GM12878 (cell line): ENCODE measurements around the gene FBXL16. TPM values are rescaled to one million over a fixed set of nuclear protein-coding genes. Genes with fewer than 3 reads are reported as not detected.
A peak's percentile ranks its signal among the peaks of the same experiment; 100 is the strongest.

Source experiments
- EP300 ChIP-seq, 2 experiments: fragments of 150-350 bp in 1 of 2; IDR thresholded peaks; 2 replicates each; pipeline ENCODE4 v1.6.1; 2011 to 2012; ENCODE audit warnings: low read depth in 2 of 2, low read length in 2 of 2, borderline replicate concordance in 1 of 2, improper control_type of control experiment in 1 of 2, inconsistent platforms in 1 of 2; ENCODE audit not compliant: control insufficient read depth in 1 of 2
- FOXM1 ChIP-seq: IDR thresholded peaks from 2 replicates; pipeline ENCODE4 v1.6.1; 2012; ENCODE audit warnings: low read depth, mild to moderate bottlenecking, inconsistent platforms, low read length, moderate library complexity
- GABPA ChIP-seq: IDR thresholded peaks from 2 replicates; pipeline ENCODE4 v1.6.1; 2014; ENCODE audit warnings: antibody characterized with exemption, low read depth, mild to moderate bottlenecking, inconsistent platforms
- HDGF ChIP-seq: fragments of 450-650 bp; IDR thresholded peaks from 2 replicates; pipeline ENCODE4 v1.6.1; 2016; ENCODE audit warnings: antibody characterized with exemption
- LARP7 ChIP-seq: fragments of 450-650 bp; IDR thresholded peaks from 2 replicates; pipeline ENCODE4 v1.6.1; 2017; ENCODE audit warnings: mild to moderate bottlenecking
- NFYB ChIP-seq: IDR thresholded peaks from 2 replicates; pipeline ENCODE4 v1.6.1; 2011; ENCODE audit warnings: low read depth, mild to moderate bottlenecking, low read length, improper control_type of control experiment, moderate library complexity; ENCODE audit not compliant: insufficient read depth
- NKRF ChIP-seq: fragments of 450-650 bp; conservative IDR thresholded peaks from 2 replicates; pipeline ENCODE4 v1.6.1; 2017; ENCODE audit warnings: mild to moderate bottlenecking, moderate library complexity
- POLR2AphosphoS5 ChIP-seq: IDR thresholded peaks from 2 replicates; pipeline ENCODE4 v1.6.1; 2011; ENCODE audit warnings: mild to moderate bottlenecking, low read length, inconsistent platforms
- RUNX3 ChIP-seq: IDR thresholded peaks from 2 replicates; pipeline ENCODE4 v1.6.1; 2012; ENCODE audit warnings: low read length, inconsistent platforms
- SMC3 ChIP-seq: IDR thresholded peaks from 2 replicates; pipeline ENCODE4 v1.6.1; 2011; ENCODE audit warnings: low read length, improper control_type of control experiment, borderline replicate concordance
- SRF ChIP-seq, 2 experiments: IDR thresholded peaks; 2 replicates each; pipeline ENCODE4 v1.6.1; 2011; ENCODE audit warnings: low read depth in 2 of 2, low read length in 2 of 2, mild to moderate bottlenecking in 1 of 2, moderate library complexity in 1 of 2
- TARDBP ChIP-seq: IDR thresholded peaks from 2 replicates; pipeline ENCODE4 v1.6.1; 2016; ENCODE audit warnings: borderline replicate concordance
- TCF12 ChIP-seq: IDR thresholded peaks from 2 replicates; pipeline ENCODE4 v1.6.1; 2011; ENCODE audit warnings: low read depth, mild to moderate bottlenecking, low read length
- ZNF687 ChIP-seq: fragments of 450-650 bp; IDR thresholded peaks from 2 replicates; pipeline ENCODE4 v1.6.1; 2017; ENCODE audit warnings: mild to moderate bottlenecking, moderate library complexity
- polyA plus RNA-seq, 11 experiments: library from polyadenylated mRNA; depleted of rRNA in 4 of 11; unstranded in 6 of 11; stranded (reverse) in 5 of 11; fragments of >200 nt; fragmentation: Nextera tagmentation in 4 of 11; fragmentation: Illumina TruSeq in 1 of 11; extraction: Ambion mirVana in 4 of 11; extraction: Trizol in 1 of 11; gene quantifications; 1 replicate in 1 of 11; 2 replicates in 10 of 11; pipeline versions ENCODE4 v1.2.1 to v1.2.3, GENCODE V29; 2011 to 2016; ENCODE audit warnings: inconsistent platforms in 2 of 11, missing spikeins in 2 of 11, low read depth in 1 of 11
- total RNA-seq, 4 experiments: library from RNA; depleted of rRNA in 3 of 4; stranded (reverse); fragments of >200 nt in 3 of 4; fragmentation: Illumina TruSeq in 1 of 4; extraction: Trizol in 1 of 4; gene quantifications; 2 replicates each; pipeline versions ENCODE4 v1.2.1 to v1.2.3, GENCODE V29; 2013 to 2021

Gene FBXL16
- total and polyA plus RNA-seq, 10 of the 15 experiments (the other 5 are each of a cell fraction or from before 2014, with no cell fraction given): 0.13 to 1.4 (median 0.24) TPM

GRCh38 chr16:720990-721764, 15.6 kb upstream of the FBXL16 start, which contains the start of gene ANTKMT (continued):
- TF ChIP-seq NKRF (peak; percentile 95), RUNX3 (peak; percentile 79), EP300 (IDR thresholded peaks at IDR 0.05; ENCODE audit: borderline replicate concordance in 1 of 2, control insufficient read depth in 1 of 2, low read depth in 2 of 2, low read length in 2 of 2) (no peak), LARP7 (peak; percentile 96), POLR2AphosphoS5 (peak; percentile 88), ZNF687 (peak; percentile 87), NFYB (no peak), SMC3 (no peak), HDGF (no peak), TARDBP (0 out of 2 replicates have a peak, but pooled peaks have one; percentile 43), GABPA (no peak; the same call in 1 of the 2 replicates), TCF12 (peak; percentile 62; the same call in 1 of the 2 replicates), FOXM1 (no peak), SRF (IDR thresholded peaks at IDR 0.05; ENCODE audit: low read depth in 2 of 2, low read length in 2 of 2) (peak in 1 of 2 experiments; percentile 76; a peak in 1 of 4 replicates)
